A549 (cell line): Measurements from ENCODE around the gene GATA6.

Experiments
- CBX2 ChIP-seq: fragments of 200-600 bp; sonication (generic); IDR thresholded peaks from 2 replicates; pipeline ENCODE4 v1.6.1; 2016; ENCODE audit warnings: low read depth, mild to moderate bottlenecking, borderline replicate concordance
- ESRRA ChIP-seq: fragments of 150-350 bp; IDR thresholded peaks from 2 replicates; pipeline ENCODE4 v1.6.1; 2014; ENCODE audit warnings: mild to moderate bottlenecking, low read length, borderline replicate concordance
- JUNB ChIP-seq: fragments of >200 bp; sonication (Bioruptor Twin); formaldehyde crosslinking; IDR thresholded peaks from 2 replicates; pipeline ENCODE4 v1.6.1; 2016
- ZSCAN20 ChIP-seq: fragments of 250-450 bp; sonication (Bioruptor Pico); IDR thresholded peaks from 2 replicates; pipeline ENCODE4 v1.8.0; 2022; ENCODE audit warnings: mild to moderate bottlenecking, moderate library complexity
- TF ChIP-seq, protein P1 (sequence below): fragments of >200 bp; sonication (Bioruptor Twin); formaldehyde crosslinking; IDR thresholded peaks from 3 replicates; pipeline ENCODE4 v1.5.1; 2016

DNA sequence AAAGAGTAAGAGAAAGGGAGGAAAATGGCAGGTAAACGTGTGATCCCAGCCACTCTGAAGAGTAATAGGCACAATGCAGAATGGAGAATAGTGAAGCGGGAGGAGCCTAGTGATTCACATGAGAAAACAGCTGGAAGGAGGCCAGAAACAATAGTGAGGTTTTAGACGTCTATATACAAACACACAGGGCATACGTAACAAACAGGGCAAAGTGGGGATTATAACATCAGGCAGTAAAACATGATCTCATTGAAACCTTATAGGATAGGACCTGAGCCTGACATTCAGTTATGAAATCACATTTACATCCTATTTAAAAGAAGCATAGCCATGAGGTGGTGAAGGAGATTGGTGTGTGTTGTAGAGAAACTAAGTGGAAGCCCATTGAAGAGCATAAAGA lies 33.0 kb upstream of the GATA6 start:
- TF ChIP-seq CBX2: no peak
- TF ChIP-seq ESRRA: no peak
- TF ChIP-seq, protein P1, sequence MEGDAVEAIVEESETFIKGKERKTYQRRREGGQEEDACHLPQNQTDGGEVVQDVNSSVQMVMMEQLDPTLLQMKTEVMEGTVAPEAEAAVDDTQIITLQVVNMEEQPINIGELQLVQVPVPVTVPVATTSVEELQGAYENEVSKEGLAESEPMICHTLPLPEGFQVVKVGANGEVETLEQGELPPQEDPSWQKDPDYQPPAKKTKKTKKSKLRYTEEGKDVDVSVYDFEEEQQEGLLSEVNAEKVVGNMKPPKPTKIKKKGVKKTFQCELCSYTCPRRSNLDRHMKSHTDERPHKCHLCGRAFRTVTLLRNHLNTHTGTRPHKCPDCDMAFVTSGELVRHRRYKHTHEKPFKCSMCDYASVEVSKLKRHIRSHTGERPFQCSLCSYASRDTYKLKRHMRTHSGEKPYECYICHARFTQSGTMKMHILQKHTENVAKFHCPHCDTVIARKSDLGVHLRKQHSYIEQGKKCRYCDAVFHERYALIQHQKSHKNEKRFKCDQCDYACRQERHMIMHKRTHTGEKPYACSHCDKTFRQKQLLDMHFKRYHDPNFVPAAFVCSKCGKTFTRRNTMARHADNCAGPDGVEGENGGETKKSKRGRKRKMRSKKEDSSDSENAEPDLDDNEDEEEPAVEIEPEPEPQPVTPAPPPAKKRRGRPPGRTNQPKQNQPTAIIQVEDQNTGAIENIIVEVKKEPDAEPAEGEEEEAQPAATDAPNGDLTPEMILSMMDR: no peak
- no peak for TF ChIP-seq ZSCAN20 (CRISPR knock-in tag)
- no peak for TF ChIP-seq JUNB
